HPDE6-E6E7 (cell line): ENCODE measurements around the gene PTPRN2.
"Not testable (repeated sequence)": the region's sequence is repeated elsewhere in the genome, so short reads cannot be mapped to it uniquely, and the experiment has no call there.

Source experiments
- DNase-seq: peaks from one replicate; pipeline ENCODE4 v3.0.0; 2011; ENCODE audit warnings: missing footprints; ENCODE audit errors: extremely low spot score

The PTPRN2 gene

GRCh38 chr7:158550886-158551452 lies 36.7 kb downstream of the PTPRN2 start:
- no peak for DNase-seq

DNA sequence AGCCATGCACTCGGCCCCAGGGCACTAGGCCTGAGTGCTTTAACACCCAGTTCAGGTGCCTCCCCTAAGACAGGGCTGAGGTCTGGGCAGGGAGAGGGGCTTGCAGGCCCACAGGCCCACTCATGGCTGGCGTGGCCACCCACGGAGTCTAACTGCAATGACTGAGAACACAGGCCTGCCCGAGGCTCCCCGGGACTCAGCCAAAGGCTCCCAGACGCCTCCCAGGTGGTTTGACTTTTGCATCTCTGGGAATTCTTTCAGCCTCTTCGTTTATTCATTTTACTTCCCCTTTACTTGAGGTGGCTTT lies 37.3 kb downstream of the PTPRN2 start:
- no peak for DNase-seq

DNA sequence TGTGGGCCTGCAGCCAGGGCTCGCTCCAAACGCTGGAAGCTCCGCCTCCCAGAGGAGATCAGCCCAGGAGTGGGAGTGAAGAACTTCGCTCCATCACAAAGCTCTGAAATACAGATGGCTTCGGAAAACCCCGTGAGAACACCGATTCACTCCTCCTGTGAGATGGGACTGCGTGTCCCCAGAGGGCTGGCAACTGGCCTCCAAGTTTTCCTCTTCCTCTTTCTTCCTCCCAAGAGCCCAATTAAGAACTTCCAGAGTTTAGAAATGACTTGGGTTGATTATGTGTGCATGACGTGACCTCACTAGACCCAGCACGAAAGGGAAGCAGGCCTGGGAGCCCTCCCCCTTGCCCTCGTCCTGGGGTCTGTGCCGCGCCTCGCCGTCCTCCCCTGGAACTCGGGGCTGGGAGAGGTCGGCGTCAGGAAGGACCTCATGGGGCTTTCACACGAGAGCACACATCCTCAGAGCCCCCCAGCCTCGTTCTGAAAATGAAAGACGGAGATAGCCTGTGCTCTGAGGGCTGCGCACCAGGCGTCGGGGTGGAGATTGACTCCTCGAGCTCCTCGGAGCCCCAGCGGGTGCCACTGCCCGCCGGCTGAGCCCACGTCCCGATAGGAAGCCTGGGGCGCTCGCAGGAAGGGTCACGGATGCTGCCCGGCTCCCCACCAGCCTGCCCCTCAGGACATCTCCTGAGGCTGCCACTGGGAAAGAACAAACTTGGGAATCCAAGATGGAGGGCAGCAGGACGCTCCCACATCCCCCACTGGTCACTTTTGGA lies 37.8 kb downstream of the PTPRN2 start:
- DNase-seq = no peak

DNA sequence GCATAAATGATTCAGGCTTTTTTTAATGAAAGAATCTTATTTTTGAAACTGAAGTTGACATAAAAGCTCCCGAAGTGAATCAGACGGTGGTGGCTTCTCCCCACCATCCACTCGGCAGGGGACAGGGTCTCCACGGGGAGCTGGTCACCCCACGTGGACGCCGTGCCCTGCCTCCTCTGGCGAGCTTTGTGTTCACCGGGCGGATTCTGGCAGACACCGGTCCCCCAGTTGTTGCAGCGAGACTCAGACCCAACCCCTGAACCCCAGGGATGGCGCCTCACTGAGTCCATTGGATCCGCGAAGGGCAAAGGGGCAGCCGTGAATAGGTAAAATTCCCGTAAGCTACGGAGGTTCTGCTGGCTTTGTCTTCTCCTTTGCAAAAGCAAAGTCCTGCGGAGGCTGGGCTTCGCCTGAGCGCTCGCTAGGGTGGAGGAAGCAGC lies 38.4 kb downstream of the PTPRN2 start:
- no peak for DNase-seq

DNA sequence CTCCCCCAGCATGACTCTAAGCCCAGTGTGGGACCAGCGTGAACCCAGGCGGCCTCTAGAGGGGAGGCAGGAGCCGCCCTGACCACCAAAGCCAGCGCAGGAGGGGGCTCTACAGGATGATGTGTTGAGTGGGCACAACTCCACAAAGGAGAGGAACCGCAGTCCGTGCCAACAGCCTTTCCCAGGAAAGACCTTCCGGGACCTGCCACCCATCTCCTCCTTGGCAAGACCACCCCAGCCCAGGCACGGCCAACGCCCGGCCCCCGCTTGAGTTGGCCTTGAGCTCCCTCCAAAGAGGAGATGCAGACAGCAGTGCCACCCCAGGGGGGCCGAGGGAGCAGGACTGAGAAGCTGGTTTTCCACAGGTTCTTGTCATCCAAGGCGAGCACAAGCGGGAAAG lies 38.9 kb downstream of the PTPRN2 start:
- DNase-seq = no peak

- DNase-seq = no peak
Observed at GRCh38 chr7:158547817-158548216, 39.8 kb downstream of the PTPRN2 start.

DNA sequence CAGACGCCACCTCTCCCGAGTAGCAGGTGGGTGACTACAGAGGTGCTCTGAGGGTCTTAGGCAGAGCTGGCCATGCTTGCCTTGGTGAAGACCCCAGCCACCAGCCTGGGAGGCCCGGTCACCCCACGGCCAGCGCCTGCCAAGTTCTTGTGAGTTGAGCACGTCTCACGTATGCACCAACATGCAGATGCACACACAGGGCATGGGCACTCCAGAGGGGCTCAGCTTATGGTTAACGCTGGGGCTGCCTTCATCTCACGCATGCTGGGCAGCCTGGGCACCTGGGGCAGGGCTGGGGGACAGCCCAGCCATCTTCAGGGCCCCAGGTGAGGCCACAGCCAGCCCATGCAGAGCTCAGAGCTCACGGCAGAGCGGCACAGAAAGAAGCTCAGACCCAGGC lies 41.0 kb downstream of the PTPRN2 start:
- no peak for DNase-seq

- DNase-seq = no peak
Observed at GRCh38 chr7:158546214-158546613, 41.4 kb downstream of the PTPRN2 start.

DNA sequence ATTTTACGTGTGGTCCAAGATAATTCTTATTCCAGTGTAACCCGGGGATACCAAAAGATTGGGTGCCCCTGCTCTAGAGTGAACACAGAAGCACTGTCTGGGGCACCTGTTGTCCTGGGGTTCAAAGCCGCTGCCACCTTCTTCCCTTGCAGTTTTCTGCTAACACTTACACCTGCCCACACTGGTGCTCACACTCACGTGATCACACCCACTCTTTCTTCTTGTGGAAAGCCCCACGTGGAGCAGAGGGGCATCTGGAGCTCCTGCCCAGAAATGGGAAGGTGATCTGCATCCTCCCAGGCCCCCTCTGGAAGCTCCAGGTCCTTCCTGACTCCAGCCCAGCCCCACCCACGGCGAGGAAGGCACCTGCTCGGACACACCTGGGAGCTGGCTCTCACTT lies 42.9 kb downstream of the PTPRN2 start:
- no peak for DNase-seq

DNA sequence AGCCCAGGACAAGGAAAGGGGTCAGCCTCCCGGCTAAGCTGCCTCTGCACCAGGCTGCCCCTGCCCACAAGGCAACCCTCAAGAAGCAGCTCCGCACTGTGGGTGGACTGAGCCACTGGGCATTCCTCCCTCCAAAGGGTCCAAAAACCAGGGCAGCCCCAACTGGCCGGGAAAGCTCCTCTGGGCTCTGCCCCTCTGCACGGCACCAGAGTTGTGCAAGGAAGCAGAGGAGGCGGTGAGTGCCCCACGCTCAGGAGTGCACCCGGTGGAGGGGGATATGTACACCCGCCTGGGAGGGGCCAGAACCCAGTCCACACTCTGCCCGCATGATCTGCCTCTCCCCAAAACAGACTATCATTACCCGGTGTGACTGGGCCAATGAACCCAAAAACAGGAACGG lies 43.8 kb downstream of the PTPRN2 start:
- no peak for DNase-seq

GRCh38 chr7:158542651-158543566 lies 44.7 kb downstream of the PTPRN2 start:
- no peak for DNase-seq

- no peak for DNase-seq
Observed at GRCh38 chr7:158541346-158542010, 46.1 kb downstream of the PTPRN2 start.

DNA sequence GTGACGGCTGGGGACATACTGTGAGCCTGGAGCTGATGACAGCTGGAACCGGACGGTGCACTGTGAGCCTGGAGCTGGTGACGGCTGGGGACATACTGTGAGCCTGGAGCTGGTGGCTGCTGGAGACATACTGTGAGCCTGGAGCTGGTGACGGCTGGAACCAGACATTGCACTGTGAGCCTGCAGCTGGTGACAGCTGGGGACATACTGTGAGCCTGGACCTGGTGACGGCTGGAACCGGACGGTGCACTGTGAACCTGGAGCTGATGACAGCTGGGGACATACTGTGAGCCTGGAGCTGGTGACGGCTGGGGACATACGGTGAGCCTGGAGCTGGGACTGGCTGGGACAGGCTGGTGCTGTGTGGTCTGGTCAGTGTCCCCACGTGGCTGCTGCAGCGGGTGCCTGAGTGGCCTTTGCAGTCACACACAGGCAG lies 47.9 kb downstream of the PTPRN2 start:
- DNase-seq = no peak

DNA sequence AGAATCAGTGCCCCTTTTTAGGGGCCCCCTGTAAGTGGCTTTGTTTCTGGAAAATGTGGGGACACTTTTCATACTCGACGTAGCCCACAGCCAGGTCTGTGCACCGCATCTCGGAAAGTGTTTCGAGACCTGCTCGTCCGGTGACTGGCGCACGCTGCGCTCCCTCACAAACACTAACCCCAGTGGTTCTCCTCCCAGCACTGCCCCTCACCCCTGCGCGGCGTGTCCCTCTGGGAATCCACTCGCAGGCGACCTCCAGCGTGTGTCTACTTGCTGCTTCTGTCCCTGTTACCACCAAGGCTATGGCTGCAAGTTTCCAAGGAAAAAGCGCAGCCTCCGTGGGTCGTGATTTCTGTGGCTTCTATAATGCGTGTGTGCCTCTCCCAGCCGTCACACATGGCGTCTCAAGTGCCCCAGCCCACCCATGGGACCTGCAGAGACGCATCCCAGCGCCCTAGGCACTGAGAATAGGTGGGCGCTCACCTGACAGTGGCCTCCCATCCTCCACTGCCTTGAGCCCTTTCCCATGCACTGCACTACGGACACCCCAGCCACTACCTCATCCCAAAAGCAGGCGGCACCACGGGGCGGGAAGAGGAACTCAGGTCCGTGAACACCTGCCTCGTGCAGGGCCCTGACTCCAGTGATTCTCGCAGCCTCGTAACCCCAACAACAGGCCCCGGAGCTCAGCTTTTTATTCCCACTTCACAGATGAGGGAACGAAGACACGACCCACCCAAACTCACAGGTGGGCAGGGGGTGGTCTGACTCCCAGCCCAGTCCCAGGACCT lies 49.3 kb downstream of the PTPRN2 start:
- no peak for DNase-seq

GRCh38 chr7:158537516-158537882 lies 50.1 kb downstream of the PTPRN2 start:
- no peak for DNase-seq

DNA sequence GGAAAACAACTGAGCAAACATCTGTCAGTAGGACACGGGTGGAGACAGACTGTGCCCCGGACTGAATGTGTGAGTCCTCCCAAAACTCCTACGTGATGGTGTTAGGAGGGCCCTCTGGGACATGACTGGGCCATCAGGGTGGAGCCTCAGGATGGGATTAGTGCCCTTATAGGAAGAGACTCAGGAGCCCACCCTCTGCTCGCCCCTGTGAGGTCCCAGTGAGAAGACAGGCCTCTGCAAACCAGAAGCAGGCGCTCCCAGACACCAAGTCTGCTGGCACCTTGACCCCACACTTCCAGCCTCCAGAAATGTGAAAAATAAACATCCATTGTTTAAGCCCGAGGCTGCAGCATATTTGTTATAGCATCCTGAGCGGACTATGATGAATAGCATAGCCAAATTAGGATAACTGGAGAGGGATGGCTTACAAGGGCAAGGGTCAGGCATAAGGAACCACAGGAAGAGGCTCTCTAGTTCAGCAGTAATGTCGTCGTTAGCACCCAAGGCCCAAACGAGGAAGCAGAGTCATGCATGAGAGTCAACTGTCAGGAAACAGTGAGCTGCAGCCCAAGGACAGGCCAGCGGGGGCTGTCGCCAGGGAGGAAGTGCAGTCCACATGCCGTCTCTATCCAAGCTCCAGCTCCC lies 50.6 kb downstream of the PTPRN2 start:
- DNase-seq = no peak

- DNase-seq = no peak
Observed at GRCh38 chr7:158535079-158535478, 52.5 kb downstream of the PTPRN2 start.

GRCh38 chr7:158534598-158534997 lies 53.0 kb downstream of the PTPRN2 start:
- no peak for DNase-seq

DNA sequence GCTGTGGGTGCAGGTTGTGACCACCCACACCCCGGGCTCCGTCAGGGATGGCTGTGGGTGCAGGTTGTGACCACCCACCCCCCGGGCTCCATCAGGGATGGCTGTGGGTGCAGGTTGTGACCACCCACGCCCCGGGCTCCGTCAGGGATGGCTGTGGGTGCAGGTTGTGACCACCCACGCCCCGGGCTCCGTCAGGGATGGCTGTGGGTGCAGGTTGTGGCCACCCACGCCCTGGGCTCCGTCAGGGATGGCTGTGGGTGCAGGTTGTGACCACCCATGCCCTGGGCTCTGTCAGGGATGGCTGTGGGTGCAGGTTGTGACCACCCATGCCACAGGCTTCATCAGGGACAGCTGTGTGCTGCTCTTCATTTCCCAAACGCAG lies 53.5 kb downstream of the PTPRN2 start:
- not testable (repeated sequence) for DNase-seq

DNA sequence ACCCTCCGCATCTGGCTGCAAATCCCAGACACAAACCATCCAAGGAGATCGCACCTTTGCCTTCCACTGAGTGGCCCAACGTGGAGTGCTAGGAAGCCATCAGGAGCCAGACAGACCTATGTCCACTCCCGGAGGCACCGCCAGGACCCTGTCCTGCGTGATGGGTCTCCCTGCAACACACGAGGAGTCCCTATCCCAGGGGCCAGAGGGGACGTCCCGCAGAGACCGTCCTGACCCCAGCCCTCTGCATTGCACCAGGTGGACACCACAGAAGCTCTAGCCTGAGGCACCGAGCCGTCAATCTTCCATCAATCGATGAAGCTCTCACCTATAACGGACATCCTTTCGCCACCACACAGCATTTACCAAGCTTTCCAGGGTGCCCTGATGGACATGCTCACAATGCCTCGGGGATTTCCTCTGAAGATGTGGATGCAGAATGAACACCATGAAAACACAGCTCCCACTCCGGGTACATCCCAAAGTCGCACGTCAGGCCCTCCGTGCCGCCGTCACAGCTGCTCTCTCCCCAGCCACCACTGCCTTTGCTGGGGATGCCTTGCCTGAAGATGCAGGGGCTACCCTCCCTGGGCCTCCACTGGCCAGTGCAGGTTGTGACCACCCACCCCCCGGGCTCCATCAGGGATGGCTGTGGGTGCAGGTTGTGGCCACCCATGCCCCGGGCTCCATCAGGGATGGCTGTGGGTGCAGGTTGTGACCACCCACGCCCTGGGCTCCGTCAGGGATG lies 54.1 kb downstream of the PTPRN2 start:
- DNase-seq = no peak
